Mucosa of gallbladder (tissue), 1 donor: ENCODE measurements around the gene NBEA. TPM values are rescaled to one million over a fixed set of nuclear protein-coding genes. Genes with fewer than 3 reads are reported as not detected.
"Not testable (repeated sequence)": the region's sequence is repeated elsewhere in the genome, so short reads cannot be mapped to it uniquely, and the experiment has no call there.

ENCODE experiments used
- DNase-seq: peaks from one replicate; pipeline ENCODE4 v3.0.0-alpha.2; 2020; ENCODE audit warnings: low spot score
- total RNA-seq: library from RNA; stranded (reverse); gene quantifications from one replicate; pipeline ENCODE4 v1.2.1, GENCODE V29; 2021
- donor health status: DM: no; HTN: no; CAD: no.

NBEA gene
- total RNA-seq, 1 donor from 2014 or later: 15.0 TPM

DNA sequence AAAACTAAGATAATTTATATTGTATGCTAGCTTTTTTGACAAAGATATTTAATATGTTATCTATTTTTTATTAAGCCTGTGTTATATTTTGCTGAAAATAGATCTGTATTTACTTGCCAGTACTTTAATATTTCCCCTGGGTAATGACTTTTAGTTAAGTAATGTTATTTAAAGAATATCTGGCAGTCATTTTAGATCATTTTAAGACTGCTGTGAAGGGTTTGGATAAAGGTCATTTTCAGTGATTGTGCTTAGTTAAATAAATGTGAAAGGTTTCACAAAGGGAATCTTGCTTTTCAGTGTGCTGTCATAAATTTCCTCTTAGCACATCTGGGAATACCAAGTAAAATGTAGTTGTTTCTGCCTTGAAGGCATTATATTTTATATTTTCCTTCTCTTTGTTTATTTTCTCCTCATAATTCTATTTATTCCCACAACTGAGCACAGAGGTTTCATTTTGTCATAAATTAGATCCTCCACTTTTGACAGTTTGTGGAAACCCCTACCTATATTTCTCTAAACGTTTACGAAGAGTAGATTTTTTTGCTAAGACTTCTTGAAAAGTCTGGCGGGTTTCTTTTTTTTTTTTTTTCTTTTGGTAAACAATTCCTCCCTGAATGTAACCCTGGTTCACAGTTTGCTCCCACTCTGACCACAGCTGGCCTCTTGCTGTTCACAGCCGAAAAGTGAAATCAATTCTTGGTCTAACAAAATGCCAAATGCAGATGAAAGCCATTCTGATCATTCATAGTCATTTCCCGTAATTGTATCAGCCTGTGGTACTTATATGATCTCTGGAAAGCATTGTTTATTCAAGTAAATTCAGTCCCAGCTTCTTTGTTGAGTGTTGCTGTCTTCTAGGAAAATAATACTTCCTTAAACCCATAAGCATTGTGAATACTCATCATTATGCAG is 446.6 kb downstream of the NBEA start:
- DNase-seq: no peak

DNA sequence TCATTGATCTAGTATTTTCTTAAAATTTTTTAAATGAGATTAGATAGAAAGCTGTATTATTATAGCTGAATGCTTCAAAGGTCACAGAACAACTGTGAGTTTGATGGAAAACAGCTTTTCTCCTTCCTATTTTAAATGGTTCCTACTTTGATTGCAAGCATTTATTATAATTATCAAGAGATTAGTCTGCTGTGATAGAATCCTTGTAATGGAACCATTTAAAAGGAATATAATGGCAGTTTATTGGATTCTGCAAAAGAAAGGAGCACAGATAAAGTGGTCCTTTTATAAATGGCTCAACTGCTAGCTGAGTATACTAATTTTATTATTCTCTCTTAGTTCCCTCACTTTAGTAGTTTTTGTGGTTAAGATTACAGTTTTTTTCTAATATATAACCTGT is 447.5 kb downstream of the NBEA start:
- no peak for DNase-seq

DNA sequence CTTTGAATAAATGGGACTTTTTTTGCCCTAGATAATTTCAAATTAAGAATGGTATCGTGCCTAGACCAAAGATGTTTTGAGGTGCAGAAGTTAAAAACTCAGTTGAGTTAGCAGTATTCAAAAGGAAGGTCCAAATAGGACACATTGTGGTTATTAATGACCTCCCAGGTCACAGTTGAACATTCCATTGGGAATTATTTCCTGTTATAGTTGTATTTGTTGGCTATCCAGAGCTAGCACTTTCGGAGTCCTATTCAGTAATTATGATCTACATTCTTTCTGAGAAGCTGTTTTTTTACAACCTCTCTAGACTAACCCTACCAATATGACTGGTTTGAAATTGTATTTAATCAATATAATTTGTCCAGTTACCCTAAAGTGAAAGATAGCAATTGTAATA is 450.7 kb downstream of the NBEA start:
- DNase-seq: no peak

DNA sequence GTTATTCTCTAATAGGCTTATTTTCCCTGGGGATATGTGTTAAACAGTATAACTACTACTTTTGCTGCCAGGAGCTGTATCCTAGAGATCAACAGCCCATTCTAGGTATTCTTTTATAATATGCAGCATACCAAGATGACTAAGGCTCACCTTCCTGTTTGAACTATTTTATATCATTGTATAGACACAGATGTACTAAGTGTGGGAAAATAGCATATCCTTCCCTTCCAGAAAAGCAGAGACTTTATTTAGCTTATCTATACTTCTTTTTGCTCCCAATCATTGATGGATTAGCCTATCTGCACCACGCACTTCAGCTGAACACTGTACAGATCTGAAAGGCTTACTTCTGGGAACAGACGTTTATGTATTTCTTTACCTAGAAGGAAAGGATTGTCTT is 451.8 kb downstream of the NBEA start:
- DNase-seq: no peak

DNA sequence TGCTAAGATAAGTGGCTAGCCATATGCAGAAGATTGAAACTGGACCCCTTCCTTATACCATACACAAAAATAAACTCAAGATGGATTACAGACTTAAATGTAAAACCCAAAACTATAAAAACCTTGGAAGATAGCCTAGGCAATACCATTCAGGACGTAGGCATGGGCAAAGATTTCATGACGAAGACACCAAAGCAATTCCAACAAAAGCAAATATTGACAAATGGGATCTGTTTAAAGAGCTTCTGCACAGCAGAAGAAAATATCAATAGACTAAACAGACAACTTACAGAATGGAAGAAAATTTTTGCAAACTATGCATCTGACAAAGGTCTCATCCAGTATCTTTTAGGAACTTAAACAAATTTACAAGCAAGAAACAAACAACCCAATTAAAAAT is 466.2 kb downstream of the NBEA start:
- DNase-seq: not testable (repeated sequence)

DNA sequence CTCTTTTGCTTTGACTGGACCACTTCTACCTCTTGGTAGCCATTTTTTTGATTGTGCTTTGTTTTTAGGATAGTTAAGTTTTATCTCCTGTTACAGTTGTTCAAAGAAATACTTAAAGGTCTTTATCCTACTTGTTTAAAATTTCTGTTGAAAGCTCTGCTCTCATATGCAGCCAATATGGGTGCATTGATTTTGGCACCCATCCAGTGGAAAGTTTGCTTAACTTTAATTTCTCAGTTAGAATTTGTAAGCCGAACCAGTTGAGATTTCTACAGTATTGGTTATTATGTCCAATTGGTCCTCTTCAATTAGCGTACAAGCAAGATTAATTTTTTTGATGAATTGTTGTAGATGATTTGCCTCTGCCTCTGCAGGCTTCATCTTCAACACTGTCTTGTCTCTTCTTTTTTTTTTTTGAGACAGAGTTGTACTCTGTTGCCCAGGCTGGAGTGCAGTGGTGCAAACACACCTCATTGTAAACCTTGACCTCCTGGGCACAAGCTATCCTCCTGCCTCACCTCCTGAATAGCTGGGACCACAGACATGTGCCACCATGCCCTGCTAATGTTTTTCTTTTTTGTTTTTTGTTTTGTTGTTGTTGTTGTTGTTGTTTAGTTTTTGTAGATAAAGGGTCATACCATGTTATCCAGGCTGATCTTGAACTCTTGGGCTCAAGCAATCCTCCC is 469.1 kb downstream of the NBEA start:
- DNase-seq: no peak

DNA sequence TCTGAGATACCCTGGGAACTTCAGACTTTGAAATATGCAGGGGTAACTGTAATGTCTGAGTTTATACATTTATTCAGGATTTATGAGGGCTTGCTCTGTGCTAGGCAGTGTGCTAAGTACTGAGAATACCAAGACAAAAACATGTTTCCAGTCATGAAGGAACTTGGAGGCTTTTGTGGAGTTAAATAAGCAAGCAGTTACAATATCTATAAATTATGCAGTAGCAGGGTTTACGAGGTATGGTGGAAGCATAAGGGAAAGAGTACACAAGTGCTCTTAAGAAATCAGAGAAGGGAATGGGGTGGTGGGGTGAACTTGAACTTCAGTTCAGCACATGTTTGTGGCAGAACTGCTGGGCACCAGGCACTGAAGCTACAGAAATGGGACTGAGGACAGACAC is 506.4 kb downstream of the NBEA start:
- no peak for DNase-seq

DNA sequence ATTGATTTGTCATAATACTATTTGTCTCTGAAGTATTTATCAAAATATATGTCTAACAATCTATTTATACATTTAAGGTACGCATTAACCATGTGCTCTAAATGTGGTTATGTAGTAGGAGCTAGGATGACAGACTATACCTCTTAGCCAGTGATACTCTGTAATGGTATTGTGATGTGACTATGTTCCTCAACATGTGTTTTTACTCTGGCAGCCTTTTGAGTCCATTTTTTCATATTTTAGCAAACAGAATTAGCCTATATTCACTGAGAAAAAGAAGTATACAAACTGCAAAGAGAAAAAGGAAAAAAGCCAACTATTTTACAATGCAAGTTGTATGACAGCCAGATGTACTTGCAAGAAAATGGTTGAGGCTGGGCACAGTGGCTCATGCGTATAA is 507.8 kb downstream of the NBEA start:
- DNase-seq: no peak

DNA sequence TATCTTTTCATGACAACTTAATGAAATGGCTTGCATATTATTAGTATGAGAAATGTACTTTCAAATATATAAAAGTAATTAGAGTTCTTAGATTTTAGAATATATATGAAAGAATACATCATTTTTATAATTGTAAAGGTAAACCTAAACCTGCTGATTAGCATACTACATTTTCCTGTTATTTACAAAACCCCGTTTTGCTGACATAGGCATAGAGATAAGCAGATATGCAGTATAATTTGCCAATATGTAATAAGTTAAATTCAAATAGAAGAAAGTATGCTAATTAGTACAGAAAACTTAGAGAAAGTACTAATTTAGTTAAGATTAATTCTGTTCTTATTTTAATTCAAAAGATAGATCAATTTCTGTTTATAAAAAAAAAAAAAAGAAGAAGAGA is 513.0 kb downstream of the NBEA start:
- DNase-seq: no peak

DNA sequence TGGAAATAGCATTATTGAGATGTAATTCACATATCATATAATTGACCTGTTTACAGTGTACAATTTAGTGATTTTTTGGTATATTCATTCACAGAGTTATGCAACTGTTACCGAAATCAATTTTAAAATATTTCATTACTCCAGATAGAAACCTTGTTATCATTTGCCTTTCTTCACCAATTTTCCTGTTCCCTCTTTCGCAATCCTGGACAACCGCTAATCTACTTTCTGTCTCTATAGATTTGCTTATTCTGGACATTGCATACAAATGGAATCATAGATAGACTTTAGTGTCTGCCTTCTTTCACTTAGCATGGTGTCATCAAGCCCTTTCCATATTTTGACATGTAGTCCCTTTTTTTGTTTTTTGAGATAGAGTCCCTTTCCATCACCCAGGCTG is 515.2 kb downstream of the NBEA start:
- no peak for DNase-seq

DNA sequence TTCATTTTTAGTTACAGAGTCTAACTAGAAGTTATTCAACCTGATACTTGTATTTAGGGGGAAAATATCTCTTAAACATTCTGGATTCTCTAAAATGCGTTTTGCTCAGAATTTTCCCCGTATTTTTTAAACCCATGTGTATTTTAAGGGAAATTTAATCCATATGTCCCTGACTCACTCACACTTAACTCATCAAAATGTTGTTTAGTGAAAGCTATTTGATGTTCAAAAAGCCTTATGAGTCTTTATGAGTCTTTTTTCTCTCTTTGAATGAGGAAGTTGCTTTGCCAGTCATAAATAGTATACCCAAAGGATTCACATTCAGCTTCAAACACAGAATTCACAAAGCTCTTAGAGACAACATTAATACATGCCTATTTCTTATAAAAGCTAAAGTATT is 518.0 kb downstream of the NBEA start:
- no peak for DNase-seq

DNA sequence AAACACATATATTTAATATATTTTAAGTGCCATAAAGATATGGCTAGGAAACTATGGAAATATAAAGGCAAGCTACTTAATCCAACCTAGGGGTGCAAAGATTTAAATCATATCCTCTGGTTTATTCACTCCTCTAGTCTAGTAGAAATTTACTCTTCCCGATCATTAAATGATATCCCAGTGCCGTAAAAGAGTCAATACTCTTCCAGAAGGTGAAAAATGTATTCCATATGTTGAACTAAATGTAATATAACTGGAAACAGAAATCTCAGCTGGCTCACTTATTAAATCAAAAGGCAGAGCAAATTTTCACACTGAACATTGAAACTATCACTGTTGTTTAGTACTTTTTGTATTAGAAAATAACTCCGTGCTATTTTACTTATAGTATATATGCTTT is 523.3 kb downstream of the NBEA start:
- no peak for DNase-seq

DNA sequence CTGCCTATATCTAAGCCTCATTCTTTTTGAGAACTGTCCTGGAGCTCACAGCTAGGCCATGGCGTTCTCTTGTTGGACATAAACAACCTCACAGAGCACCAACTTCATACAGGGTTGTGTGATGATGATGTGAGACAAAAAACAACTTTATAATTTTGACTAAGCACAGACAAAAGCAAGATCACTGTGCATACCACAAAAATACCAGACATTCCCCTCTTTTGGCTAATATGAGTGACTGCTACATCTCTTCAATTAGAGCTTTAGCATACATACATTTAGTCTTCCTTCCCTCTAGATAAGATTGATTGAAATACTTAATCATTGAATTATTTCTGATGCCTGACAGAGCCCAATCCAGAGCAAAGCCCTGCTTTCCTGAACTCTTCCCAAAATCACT is 526.1 kb downstream of the NBEA start:
- DNase-seq: no peak

DNA sequence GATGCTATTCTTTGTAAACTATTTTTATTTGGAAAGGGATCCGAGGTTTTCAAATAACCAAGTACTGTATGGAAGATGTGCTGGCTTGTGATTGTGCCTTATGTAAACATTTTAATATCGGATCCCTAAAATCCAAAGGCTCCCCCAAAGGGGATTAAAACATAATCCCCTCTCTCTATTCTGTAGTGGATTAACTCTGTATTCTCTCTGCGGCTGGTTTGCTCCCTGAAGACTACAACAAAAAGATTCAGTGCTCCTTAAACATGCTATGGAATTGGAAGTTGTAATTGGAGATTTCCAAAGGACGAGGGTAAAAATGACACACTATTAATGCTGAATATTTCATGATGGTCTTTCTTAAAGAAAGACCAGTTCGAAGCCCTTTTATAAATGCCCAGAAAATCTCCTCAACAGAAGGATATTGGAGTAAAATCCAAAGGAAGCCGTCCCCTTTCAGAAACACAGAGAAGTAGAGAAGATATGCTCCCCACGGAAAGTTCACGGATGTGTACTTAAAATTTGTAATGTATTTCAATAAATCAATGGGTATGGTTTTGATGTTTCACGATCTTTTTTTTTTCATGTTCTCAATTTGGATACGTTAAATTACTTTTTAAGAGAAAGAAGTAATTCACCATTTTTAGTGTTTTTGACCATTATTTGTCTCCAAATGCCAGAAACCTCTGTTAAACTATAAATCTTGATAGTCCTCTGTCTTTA is 527.9 kb downstream of the NBEA start:
- DNase-seq: no peak

DNA sequence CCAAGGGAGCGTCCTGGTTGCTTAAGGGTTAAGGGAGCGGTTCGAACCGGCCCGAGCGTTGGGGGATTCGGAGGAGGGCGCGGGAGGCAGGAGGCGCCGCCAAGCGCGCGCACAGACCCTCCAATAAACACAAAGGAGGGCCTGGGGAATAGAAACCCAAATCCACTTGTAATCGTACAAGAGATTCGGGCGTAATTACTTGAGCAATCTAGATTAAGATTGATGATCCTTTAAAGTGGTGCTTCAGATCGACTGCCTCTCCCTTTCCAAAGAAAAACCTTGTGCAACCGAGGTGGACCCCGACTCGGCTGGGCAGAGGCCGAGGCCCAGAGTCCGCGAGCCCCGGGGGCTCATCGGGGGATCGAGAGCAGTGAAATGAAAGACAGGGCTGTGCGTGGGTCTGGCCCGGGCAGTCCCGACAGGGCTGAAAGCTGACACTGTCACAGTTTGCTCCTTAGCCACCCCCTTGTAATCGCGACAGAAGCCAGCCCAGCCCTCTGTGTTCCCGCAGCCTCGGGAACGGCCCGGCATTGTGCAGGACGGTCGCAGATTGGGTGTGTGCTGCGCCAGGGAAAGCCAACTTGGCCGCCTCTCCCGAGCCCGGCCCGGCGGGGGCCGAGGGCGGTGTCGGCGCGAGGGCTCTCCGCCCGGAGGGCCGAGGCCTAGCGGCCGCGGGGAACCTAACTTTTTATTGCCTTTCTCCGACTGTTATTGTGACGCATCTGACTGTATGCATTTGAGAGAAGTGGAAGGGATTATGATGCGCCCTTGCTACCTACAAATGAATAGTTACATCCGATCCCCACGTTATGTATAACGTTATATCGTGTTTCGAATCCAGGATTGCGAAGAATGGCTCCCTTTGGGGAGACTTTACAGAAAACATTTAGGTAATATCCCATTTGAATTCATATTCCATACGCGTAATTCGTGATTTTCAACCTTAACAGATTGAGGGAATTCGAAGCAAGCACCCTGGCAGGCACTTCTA is 528.9 kb downstream of the NBEA start:
- no peak for DNase-seq

DNA sequence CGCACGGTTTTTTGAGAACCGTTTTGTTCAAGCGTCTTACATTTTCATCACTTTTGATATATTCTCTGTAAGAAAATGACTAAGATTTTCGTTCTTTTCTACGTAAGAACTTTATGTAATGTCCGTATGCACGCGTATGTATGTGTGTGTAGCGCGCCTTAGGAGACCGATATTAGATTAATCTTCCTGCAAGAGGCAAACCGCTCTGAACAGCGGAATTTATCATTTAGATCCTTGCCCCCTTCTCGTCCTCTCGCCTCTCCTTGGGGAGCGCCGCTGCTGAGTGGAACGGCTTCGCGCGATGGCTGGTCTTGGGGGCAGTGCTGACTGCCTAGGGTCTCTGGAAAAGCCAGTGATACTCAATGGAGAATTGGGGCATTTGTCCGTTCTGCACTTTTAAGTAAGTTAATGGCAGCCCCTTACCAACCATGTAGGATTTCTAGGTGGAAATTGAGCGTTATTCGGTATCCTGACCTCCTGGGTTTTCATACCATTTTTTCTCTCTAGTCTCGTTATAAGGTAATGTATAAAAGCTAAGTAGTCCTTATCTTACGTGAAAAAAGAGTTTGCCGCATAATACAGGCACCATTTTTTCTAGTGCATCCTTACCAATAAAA is 529.7 kb downstream of the NBEA start:
- DNase-seq: no peak

DNA sequence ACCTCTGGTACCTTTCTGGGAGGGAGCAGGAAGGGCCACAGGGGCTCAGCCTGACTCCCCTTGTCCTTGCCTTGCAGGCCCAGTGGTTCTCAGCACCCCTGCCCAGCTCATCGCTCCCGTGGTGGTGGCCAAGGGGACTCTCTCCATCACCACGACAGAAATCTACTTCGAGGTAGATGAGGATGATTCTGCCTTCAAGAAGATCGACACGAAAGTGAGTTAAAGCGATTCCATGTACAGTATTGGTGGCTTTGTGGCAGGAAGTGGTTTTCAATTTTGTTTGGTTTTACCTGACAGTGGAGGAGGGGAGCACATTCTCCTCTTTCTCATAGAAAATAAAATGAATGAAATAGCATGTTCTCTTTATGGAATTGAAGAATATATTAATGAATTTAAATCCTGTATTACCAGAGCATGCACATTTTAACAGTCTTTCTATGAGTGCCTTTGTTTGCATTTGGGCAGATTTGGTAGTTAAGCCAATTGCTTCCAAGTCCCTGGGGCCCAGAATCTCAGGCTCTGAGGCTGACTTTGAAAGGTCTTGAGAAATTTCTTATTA is 530.3 kb downstream of the NBEA start:
- DNase-seq: no peak

DNA sequence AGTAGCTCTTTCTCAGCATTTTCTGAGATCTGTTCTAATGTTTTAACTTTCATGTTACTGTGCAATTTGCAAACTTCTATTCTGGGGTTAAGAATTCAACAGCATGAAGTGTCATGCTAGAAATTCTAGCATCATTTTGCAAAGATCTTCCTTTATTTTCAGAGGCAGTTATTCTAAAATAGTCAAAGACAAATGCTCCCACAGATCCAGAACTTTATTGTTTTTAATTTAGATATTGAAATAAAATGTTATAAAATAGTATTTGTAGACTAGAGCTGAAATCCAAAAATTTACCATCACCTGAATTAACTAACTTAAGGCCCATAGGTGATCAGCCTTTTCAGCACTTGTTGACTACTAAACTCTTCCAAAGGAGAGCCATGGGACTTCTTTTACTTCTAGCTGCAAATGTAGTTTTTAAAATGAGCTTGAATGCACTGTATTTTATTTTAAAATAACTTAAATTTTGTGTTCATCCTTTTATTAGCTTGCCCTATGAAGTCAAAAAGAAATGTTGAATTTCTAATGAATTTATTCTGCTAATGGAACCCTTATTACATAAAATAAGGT is 531.2 kb downstream of the NBEA start:
- DNase-seq: no peak

DNA sequence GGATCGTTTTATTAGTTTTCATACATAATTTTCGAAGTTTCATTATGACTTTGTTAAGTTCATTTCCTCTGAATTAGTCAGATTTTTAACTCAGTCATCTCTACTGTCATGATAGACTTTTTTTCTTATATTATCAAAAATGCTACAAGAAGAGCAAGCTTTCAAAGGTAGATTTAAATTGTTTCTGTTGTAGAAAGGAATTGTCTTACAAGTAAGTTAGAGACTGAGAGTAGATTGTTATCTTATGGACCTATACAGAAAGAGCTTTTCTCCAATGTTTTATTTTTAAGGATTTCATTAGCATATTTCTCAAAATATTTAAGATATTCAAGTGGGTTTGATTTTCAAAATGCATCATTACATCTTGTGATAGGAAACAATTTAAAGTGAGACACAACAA is 531.7 kb downstream of the NBEA start:
- no peak for DNase-seq

DNA sequence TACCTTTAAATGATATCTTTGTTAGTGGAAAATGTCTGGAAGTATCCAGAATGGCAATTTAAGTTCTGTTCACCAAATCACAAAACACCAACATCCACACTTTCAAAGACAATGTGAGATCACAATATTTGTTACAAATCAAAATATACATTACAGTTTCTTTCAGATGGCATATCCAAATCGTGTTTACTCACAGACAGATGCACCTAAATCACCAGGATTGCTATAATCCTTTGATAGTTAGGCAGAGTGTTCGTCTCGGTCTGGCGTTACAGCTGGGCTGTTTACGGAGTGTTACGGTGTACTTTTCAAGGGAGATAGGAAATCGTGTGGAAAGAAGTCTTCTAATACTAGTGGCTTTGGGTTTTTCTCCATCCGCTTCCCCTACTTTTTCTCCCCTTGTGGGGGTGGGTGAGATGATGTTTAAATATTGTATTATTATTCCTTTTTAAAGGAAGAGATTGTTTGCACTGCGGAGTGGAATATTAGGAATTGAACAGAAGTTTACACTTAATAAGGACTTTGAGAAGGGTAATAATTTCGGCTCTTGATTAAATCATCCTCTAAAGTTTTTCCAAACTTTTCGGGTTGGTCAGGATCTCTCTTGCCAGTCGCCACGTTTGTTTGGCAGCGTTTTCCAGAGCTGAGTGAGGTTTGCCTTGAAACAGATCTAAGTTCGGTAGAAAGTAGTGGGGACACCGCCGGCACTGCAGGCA is 532.6 kb downstream of the NBEA start:
- no peak for DNase-seq
